Smooth muscle cell of the brain vasculature (primary cell): ENCODE results near the gene WASHC2C.
A peak's percentile ranks its signal among the peaks of the same experiment; 100 is the strongest.
"Not testable (repeated sequence)": the region's sequence is repeated elsewhere in the genome, so short reads cannot be mapped to it uniquely, and the experiment has no call there.

Source experiments
- DNase-seq: peaks from one replicate; pipeline ENCODE4 v3.0.0-alpha.2; 2012; ENCODE audit warnings: low read depth, low spot score

WASHC2C gene

GRCh38 chr10:45761622-45762021, 34.6 kb downstream of the WASHC2C start:
- peak; percentile 13 for DNase-seq

DNA sequence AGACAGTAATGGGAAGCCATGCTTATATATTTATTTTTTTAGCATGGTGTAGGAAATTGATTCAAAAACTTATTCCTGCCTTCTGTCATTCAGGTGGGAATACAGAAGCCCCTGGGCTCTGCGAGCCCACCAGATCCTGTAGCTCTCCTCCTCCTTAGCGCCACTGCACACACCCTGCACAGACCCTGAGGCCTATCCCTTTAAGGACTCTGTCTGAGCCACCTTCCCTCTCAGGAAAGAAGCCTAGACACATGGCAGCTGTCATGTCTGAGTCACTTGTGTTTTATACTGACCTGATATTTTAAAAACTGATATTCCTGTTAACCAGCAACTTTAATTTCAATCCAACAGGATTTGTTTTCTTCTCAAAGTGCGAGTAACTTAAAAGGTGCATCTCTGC, 36.0 kb downstream of the WASHC2C start:
- not testable (repeated sequence) for DNase-seq

GRCh38 chr10:45768334-45768733, 41.3 kb downstream of the WASHC2C start:
- not testable (repeated sequence) for DNase-seq

GRCh38 chr10:45771757-45772461, 44.8 kb downstream of the WASHC2C start:
- DNase-seq = not testable (repeated sequence)

GRCh38 chr10:45786217-45786616, 59.2 kb downstream of the WASHC2C start:
- DNase-seq = not testable (repeated sequence)

GRCh38 chr10:45787212-45787741, 60.2 kb downstream of the WASHC2C start:
- not testable (repeated sequence) for DNase-seq

DNA sequence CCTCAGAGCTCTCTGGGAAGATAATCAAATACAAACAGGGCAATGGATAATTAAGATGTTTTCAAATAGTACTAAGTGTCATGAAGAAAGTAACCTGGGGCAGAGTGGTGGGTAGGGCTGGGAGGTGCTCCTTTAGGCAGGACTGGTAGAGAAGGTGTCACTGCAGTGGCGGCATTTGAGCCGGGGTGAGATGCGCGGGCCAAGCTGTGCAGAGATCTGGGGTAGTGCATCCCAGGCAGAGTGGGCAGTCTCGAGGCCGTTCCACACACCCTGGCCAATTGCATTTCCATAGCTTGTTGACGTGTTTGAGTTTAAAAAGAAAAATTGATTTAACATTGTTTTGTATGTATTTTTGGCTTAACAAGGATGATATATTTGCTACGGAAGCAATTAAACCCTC, 62.9 kb downstream of the WASHC2C start:
- not testable (repeated sequence) for DNase-seq

DNA sequence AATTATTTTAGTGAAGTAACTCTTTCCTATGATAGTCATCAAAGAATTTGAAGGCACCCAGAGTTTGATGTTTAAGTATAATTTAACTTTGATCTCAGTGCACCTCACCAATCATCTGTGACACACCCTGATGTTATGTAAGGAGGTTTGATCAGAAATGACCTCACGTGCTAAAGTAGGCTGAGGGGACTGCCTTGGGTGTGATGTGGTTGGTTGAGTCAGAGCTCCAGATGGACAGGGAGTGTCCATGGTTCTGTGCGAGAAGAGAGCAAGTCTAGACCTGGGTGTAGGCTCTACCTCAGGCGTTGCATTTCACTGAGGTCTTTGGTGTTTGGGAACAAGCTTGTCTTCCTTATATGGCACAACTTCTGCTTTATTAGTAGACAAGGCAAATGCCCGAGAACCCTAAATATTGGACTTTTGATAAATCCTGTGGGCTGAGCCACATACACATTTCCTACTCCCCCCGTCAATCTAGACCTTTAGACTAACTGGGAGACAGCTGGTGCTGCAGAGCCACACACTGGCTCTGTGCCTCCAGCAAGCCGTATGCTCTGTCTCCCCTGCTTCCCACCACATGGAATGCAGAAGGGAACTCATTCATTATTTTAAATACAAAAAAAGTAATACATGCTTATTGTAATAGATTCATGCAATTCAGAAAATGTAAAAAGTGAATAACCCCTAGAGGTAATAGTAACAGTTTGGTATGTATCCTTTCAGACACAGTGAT, 63.8 kb downstream of the WASHC2C start:
- not testable (repeated sequence) for DNase-seq

DNA sequence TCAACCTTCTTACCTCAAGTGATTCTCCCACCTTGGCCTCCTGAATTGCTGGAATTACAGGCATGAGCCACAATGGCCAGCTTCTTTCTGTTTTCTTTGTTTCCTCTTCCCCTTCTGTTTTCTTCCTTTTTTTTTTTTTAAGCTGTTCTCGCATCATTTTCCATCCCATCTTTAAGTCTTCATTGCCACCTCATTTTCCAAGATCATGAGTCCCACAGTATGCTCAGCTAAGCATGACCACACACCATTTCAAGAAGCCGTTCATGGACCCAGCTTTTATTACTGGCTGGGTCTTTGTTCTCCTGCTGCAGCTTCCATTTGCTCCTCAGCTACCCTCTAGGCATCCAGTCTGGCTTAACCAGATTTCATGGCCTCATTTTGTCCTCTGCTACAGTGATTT, 67.7 kb downstream of the WASHC2C start:
- DNase-seq = not testable (repeated sequence)

DNA sequence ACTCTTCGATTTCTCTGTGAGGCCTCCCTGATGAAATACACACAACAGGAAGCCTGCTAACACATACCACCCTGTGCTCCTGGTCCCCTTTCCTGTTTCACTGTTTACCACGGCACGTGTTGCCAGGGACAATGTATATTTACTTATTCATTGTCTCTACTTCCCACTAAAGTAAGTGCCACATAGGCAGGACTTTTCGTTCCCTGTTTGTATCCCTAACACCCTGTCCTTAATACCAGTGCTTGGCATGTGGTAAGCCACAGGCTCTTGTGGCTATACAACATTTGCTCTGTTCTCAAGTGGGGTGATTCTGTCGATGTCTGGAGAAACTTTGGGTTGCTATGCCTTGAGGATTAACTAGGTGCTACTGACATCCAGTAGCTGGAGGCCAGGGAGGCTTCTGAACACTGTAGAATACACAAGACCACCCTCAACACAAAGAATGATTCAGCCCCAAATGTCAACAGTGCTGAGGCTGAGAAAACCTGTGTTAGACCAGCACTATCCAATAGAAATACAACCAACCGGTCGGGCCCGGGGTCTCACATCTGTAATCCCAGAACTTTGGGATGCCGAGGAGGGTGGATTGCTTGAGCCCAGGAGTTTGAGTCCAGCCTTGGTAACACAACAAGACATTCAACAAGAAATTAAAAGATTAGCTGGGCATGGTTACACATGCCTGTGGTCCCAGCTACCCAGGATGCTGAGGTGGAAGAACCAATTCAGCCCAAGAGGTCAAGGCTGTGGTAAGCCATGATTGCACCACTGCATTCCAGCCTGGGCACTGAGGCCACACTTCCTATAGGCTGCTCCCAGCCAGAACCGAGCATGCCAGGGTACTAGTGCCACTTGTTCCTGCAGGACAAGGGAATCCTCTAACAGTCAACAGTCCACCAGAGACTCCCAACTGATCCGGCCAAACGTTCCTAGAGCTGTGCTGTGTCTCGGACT, 76.3 kb downstream of the WASHC2C start:
- not testable (repeated sequence) for DNase-seq

GRCh38 chr10:45804996-45805395, 77.9 kb downstream of the WASHC2C start:
- DNase-seq = not testable (repeated sequence)

- no peak for DNase-seq
These were observed 82.8 kb downstream of the WASHC2C start for GRCh38 chr10:45809837-45810236.

GRCh38 chr10:45811075-45811474, 84.0 kb downstream of the WASHC2C start:
- DNase-seq = no peak

- DNase-seq = not testable (repeated sequence)
These were observed 85.9 kb downstream of the WASHC2C start for GRCh38 chr10:45812959-45813358.

DNA sequence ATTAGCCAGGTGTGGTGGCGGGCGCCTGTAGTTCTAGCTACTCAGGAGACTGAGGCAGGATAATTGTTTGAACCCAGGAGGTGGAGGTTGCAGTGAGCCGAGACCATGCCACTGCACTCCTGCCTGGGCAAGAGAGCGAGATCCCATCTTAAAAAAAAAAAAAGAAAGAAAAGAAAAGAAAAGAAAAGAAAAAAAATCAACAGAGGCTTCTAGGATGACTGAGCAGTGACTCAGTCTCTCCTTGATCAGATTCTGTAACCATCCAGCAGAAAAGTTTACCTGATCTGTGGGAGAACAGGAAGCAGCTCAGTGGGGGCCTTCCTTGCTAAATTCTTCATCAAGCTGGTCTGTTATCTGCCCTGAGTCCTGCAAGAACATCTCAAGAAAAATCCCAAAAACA, 87.1 kb downstream of the WASHC2C start:
- DNase-seq = not testable (repeated sequence)

DNA sequence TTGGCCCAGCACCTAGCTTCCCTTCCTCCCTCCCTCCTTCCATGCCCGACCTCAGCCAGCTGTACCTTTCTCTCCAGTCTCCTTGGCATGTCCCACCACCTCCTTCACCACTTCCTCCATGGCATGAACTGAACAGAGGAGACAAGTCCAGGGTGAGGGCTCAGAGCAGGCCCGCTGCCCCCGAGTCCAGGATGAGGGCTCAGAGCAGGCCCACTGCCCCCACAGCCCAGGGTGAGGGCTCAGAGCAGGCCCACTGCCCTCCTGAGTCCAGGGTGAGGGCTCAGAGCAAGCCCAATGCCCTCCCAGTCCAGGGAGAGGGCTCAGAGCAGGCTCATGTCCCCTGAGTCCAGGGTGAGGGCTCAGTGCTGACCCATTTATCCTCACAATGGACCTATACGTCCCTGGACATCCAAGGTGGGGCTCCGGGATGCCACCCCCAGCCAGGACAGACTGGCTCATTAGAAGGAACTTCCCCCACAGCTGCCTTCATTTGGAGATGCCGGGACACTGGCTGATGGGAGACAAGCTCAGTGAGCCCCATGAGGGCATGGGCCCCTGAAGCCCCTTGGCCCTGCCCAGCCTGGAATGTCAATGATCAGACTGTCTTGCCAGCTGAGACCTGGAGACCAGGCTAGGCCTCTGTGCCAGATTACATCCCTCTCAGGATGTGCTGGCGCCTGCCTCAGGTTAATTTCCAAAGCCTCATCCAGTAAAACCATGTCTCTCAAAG, 90.2 kb downstream of the WASHC2C start:
- no peak for DNase-seq

DNA sequence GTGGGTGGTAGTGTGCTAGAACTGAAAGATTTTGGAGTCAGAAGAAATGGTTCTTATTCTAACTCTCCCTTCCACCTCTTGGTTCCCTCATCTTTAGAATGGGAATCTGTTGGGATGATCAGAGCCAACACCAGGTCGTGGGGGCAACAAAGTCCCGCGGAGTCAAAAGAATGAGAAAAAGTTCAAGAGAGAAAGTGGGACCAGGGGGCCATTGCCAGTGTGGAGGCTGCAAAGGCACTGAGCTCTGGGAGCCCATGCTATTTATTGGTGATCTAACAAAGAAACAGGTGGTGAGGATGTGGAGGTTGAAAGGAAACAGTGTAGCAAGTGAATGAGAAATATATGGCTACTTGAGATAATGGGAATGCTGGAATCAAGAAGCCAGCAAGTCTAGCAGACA, 90.8 kb downstream of the WASHC2C start:
- DNase-seq = no peak

DNA sequence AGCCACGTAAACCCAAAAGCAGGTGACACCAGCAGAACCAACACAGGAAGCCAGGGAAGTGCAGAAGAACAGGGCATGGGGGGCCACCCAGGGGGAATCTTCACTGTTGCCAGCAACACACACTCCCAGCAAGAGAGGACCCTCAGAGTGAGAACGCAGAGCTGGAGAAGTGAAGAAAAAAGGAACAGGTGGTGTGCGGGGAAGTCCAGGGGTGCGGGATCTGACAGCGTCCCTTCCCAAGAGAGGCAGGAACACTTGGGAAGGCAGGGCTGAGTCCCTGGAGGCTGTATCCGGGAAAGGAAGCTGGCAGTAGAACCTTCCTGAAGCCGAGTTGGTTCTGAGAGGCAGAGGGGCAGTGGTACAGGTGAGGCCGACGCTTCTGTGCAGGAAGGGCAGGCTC, 92.5 kb downstream of the WASHC2C start:
- no peak for DNase-seq

DNA sequence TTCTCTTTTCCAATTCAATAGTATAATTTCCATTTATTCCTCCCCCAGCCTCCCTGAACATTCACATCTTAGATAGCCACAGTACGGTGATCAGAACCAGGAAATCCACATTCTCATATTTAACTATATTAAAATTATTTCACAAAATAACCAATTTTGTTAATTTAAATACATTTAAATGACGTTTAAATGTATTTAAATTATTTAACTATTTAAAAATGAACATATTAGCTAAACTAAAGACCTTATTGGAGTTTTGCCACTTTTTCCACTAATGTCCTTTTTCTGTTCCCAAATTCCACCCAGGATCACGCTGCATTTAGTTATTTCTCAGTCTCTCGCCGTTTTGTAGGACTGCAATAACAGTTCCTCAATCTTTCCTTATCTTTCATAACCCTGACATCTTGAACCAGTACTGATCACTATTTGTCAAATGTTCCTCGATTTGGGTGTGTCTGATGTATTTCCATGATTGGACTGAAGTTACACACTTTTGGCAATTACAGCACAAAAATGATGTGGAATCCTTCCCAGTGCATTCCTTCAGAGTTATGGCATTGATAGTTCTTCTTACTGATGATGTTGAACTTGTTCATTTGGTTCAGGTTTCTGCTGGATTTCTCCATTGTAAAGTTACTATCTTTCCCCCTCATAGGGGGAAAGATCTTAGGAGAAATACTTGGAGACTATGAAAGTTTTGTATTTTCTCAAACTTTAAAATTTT, 93.2 kb downstream of the WASHC2C start:
- DNase-seq = not testable (repeated sequence)

- not testable (repeated sequence) for DNase-seq
These were observed 95.9 kb downstream of the WASHC2C start for GRCh38 chr10:45822918-45823317.
